NCI-H1417 treated with DMSO at 0.1 percent for 48 hours (cell line): ENCODE measurements around the gene NKG7.

Experiments
- DNase-seq: peaks from one replicate; lab custom pipeline; 2025; lab: John Stamatoyannopoulos, UW

NKG7 gene

DNA sequence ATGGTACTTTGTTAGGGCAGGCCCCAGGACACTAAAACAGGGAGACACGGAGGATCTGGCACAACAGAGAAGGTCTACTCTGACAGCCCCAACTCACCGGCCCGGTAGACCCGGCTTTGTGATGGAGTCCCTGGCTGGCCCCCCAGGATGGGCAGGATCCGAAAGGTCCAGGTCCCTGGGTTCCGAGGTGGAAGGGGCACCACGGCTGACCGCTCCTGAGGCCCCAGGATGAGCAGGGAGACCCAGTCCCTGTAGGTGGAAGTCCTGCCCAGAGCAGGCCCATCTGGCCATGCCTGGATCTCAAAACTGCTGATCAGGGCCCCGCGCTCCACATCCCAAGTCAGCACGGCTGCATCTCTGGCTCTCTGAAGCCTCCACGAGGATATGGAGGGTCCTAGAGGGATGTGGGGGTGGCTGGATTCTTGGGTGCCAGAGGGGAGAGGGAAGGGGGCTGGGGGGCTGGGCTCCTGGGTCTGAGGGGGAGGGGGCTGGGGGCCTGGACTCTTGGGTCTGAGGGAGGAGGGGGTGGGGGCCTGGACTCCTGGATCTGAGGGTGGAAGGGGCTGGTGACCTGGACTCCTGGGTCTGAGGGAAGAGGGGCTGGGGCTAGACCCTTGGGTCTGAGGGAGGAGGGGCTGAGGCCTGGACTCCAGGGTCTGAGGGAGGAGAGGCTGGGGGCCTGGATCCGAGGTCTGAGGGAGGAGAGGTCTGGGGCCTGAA, 35.2 kb downstream of the NKG7 start:
- DNase-seq = no peak

DNA sequence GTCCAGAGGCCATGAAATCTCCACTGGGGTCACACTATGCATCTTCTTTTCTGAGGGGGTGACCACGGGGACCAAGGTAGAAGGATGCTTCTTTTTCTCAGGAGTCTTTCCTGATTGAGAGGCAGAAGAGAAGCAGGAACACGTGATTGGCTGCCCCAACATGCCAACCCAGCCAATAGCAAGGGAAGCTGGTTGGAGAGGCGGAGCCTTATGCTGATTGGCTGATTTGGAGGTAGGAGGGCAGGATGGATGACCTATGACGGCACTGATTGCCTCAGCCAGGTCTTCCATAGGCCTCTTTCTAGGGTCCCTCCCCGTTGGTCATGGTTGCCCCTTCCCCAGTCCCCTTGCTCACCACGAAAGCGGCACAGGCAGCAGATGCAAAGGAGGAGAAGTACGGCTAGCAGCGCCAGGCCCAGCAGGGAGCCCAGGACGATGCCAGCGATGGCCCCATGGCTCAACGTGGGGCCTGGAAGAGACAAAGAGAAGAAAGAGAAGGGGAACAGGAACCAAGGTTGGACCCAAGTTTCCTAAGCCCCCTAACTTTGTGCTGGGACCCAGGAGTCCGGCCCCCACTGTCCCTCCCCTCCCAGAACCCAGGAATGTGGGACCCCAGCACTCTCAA, 38.5 kb downstream of the NKG7 start:
- DNase-seq = no peak

DNA sequence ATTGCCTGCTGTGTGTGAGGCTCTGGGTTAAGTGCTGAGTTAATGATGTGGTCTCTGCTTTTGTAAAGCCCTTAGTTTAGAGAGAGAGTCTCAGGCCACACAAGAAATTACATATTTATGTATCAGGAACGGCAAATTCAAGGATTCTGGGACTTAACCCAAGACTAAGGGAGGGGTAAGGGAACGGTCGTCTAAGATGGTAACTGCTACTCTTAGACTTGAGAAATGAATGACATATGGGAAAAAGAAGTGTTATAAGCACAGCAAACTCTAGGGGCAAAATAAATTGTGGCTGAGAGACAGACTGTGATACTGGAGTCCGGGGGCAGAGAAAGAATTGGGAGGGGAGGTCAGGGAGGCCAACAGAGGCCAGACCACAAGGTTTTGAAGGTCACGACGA, 40.7 kb downstream of the NKG7 start:
- no peak for DNase-seq

DNA sequence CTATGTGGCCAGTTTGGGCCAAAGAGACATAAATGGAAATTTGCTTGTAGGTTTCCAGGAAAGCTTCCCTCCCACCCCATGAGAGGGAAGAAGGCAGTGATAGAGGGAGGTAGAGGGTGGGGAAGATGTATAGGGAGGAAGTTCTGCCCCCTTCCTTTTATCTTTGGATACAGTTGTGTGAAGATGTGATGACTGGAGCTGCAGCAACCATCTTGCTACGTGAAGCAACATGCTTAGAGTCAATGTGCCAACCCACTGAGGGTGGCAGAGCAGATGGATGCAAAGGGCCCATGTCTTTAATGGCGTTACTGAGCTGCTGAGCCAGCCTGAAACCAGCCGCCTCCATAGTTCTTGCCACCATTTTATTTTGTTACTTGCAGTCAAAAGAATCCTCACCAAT, 41.3 kb downstream of the NKG7 start:
- no peak for DNase-seq

DNA sequence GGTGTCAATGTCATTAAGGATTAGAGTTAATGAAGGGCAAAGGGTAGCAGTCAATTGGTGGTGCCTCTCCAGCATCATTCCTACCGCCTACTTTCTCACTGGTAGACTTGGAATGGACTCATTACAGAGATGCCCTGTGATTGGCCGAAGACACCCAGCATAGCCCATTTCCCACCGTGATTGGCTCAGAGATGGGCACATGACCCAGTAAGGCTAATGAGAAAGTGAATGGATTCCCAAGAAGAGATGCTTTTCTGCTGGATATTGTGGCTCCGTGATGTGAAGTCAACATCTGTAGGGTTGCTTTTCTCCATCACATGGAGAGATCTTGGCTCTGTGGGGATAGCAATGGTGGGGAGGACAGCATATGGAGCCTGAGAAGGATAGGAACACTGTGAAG, 42.1 kb downstream of the NKG7 start:
- DNase-seq = no peak

DNA sequence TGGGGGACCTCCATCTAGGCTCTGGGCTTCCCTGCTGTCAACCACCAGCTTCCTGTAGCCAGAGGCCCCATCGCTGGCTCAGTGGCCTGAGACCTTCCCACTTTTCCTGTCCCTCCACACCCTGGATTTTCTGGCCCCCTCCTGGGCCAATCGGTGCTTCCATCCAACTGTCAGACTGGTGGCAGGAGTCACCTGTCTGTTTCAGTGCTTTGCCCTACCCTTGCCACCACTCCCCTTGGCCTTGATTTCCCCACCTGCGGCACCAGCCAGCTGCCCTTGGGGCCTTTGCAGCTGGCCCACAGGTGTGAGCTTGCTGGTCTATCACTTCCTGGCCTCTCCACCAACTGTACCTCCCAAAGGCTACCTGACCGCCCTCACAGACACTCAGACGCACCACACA, 43.0 kb downstream of the NKG7 start:
- DNase-seq = no peak

DNA sequence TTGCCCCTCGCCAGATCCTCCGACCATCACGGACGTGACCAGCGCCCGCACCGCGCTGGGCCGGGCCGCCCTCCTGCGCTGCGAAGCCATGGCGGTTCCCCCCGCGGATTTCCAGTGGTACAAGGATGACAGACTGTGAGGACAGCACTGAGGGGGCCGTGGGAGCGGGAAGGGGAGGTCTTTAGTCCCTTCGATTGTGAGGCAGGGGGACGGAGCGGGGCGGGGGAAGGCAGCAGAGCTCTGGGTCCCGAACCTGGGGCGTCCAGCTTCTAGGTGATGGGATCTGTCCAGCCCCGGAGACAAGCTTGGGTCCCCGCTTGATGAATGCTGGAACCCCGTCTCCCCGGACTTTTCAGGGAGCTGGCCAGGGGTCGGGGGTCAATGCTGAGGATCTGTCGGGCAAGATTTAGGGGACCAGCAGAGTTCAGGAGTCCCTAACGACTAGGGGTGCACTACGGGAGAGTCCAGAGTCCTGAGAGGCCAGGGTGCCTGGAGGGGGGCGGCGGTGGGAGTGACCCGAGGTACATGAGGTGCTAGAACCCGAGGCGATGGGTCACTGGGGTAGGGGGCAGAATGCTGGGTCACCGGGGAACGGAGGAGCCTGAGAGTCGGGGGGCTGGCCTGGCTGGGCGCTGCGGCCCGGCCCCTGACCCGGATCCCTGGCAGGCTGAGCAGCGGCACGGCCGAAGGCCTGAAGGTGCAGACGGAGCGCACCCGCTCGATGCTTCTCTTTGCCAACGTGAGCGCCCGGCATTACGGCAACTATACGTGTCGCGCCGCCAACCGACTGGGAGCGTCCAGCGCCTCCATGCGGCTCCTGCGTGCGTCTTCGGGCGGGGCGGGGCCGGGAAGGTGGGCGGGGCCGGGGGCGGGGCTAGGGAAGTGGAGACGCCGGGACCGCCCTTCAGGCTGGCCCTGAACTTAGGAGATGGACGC, 45.1 kb downstream of the NKG7 start:
- DNase-seq = no peak

DNA sequence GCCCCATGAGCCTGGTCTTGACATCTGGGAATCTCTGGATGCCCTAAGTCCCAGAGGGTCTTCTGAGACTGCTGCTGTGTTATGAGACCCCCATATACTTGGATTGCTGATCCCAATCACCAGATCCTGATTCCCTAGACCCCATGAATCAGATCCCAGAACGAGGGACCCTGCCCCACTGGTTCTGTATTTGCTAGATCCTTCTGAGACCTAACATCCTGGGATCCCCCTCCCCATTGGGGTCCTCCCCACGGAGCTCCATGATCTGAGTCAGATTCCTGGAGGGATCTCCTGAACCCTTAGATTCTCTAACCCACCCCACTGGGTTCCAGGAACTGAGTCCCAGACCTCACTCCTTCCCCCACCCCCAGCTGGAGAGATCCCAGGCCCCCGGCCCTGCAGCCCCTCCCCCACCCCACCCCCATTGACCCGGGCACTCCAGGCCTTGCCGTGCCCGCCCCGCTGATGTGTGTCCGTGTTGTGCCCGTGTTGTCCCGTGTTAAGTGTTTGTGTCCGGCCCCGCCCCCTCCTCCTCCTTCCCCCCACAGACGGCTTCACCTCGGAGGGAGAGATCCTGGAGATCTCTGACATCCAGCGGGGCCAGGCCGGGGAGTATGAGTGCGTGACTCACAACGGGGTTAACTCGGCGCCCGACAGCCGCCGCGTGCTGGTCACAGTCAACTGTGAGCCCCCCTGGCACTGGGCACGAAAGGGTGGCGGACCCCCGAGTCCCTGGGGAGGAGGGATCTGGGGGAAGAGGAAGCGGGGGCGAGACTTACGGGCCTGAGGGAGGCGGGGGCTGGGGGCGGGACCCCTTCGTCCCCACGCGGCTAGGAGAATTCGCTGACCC, 46.0 kb downstream of the NKG7 start:
- no peak for DNase-seq

DNA sequence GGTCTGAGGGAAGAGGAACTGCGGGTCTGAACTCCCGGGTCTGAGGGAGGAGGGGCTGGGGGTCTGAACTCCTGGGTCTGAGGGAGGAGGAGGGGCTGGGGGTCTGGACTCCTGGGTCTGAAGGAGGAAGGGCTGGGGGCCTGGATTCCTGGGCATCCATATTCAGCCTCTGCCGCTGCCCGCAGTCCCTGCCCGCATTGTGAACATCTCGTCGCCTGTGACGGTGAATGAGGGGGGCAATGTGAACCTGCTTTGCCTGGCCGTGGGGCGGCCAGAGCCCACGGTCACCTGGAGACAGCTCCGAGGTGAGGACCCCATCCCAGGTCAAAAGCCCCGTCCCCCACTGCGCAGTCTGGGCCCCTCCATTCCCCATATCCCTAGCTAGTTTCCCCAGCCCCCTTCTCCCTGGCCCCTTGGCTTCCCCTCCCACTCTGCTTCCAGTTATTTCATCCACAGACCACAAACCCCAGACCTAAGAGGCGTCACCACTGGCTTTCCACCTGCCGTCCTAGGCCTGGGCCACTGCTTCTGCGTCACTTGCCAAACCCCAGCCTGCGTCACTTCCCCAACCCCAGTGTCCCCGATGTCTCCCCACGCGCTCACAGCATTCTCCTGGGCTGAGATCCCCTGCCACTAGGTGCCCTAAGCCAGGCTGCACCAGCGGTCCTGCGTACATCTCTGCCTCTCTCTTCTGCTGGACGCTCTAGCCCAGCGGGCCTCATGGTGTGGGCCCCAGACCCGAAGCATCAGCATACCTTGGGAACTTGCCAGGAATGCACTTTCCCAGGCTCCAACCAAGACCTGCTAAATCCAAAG, 47.1 kb downstream of the NKG7 start:
- DNase-seq = no peak

DNA sequence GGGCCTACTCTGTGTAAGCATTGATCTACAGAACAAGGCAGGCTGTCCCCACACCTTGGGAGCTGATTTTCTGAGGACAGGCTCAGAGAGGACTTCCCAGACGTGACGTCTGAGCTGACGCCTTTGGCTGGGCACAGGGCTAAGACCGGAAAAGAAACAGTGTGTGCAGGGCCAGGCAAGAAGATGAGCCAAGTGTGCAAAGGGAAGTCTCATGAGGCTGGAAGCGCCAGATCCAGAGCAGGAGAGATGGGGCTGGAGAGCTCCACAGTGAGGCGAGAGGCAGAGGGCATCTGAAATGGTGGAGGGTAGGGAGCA, 48.3 kb downstream of the NKG7 start:
- no peak for DNase-seq

DNA sequence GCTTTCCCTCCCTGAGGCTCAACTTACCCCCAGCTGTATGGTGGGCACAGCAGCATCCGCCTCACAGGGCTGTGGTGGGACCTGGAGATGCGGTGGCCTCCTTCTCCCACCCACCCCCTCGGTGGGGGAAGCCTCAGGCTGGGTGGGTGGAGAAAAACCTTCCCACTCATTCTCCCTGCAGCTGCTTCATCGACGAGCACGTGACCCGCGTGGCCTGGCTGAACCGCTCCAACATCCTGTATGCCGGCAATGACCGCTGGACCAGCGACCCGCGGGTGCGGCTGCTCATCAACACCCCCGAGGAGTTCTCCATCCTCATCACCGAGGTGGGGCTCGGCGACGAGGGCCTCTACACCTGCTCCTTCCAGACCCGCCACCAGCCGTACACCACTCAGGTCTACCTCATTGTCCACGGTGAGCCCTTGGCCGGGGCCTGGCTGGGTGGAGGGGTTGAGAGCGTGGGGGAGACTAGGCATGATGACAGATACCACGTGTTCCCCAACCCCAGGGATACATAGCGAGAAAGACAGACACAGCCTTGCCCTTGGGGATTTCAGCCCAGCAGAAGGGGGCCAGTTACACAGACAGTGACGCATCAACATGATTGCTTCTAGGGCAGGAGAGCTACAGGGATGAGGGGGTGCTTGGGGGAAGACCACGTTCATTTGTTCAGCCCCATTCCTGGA, 48.8 kb downstream of the NKG7 start:
- no peak for DNase-seq

DNA sequence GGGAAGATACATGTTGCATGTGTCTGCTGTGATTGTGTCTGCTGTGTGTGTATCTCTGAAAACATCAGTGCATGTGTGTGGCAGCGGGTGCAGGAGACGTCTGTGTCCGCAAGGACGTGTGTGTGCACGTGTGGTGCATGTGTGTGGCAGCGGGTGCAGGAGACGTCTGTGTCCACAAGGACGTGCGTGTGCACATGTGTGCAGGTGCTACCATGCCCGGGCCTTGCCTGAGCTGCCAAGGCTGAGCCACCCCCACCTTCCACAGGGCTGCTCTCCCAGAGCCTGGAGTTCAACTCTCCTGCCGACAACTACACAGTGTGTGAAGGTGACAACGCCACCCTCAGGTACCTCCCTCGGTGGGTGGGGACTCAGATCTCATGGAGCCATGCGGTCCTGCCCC, 50.7 kb downstream of the NKG7 start:
- DNase-seq = no peak
